Body of pancreas (tissue), 4 donors: Measurements from ENCODE around the gene SOX13. TPM values are rescaled to one million over a fixed set of nuclear protein-coding genes. Genes with fewer than 3 reads are reported as not detected.

Experiments used
- ATAC-seq: fragments of 150-250 bp; one replicate; pipeline ENCODE4 v1.9.1; 2016
- DNase-seq, 4 donors: peaks; one replicate each; pipeline ENCODE4 v3.0.0-alpha.2; 2019
- H3K27ac ChIP-seq, 4 donors: fragments of 200-600 bp; sonication (generic); 1 replicate in 3 of 4; 2 replicates in 1 of 4; pipeline versions ENCODE4 v1.5.1 to v1.6.1; 2016 to 2019; ENCODE audit warnings: mild to moderate bottlenecking in 1 of 4, mixed read lengths in 1 of 4, moderate library complexity in 1 of 4
- H3K27me3 ChIP-seq, 2 donors: fragments of 200-600 bp; sonication (generic); one replicate each; pipeline ENCODE4 v1.6.0; 2016; ENCODE audit warnings: mild to moderate bottlenecking in 1 of 2
- H3K36me3 ChIP-seq, 2 donors: fragments of 200-600 bp; sonication (generic); replicated peaks in 1 of 2; 2 replicates each; pipeline ENCODE4 v1.5.1; 2016; ENCODE audit warnings: low read depth in 2 of 2; ENCODE audit not compliant: insufficient read depth in 1 of 2
- H3K4me1 ChIP-seq: fragments of 200-600 bp; sonication (generic); one replicate; pipeline ENCODE4 v1.6.0; 2016
- H3K4me3 ChIP-seq, 2 donors: fragments of 200-600 bp; sonication (generic); 1 replicate in 1 of 2; 2 replicates in 1 of 2; pipeline ENCODE4 v1.5.1; 2016 to 2019
- H3K9me3 ChIP-seq, 3 donors: fragments of 200-600 bp; sonication (generic); 1 replicate in 2 of 3; 2 replicates in 1 of 3; pipeline ENCODE4 v1.5.1; 2016
- CTCF ChIP-seq, 7 experiments: fragments of 450-650 bp in 4 of 7; fragments of 200-600 bp in 3 of 7; sonication (generic) in 3 of 7; IDR thresholded peaks; one replicate each; pipeline ENCODE4 v1.5.1; 2016 to 2019; ENCODE audit warnings: antibody characterized with exemption in 7 of 7
- POLR2A ChIP-seq, 3 donors: fragments of 450-650 bp; IDR thresholded peaks; one replicate each; pipeline ENCODE4 v1.6.1; 2016; ENCODE audit warnings: antibody characterized with exemption in 3 of 3, mild to moderate bottlenecking in 2 of 3
- WGBS, 2 donors: methylation state at CpG; one replicate each; pipeline ENCODE4 v1.1.5; 2017; 5-methylcytosine and 5-hydroxymethylcytosine counted together
- intact Hi-C: fragments of 100-400 bp; cut with DNase I; formaldehyde crosslinking; loops from one replicate; pipeline ENCODE4 v1.15.1; 2023
- total RNA-seq, 2 donors: library from RNA; depleted of rRNA; stranded (reverse); fragments of >200 nt; gene quantifications; one replicate each; pipeline ENCODE4 v1.1.0, GENCODE V29; 2016

SOX13 gene
- total RNA-seq, 2 donors from 2014 or later = 29.6 to 37.2 TPM

- WGBS, 2 donors = 50 to 60% methylated on average over 5 to 11 of the region's 11 CpGs
- Histone ChIP-seq H3K27me3 (no peaks in the 10 kb centered on the region), H3K9me3 (no peaks in the 10 kb centered on the region), H3K36me3 (no peaks in the 10 kb centered on the region), H3K4me1 (no peaks in the 10 kb centered on the region), H3K4me3 (no peak overlapping the region), H3K27ac (no peak overlapping the region)
- TF ChIP-seq POLR2A (IDR thresholded peaks at IDR 0.05) (no peak), CTCF (IDR thresholded peaks at IDR 0.05) (no peak)
- intact Hi-C loops = no loop called here
- ATAC-seq (no peak), DNase-seq (no peak)
Observed at GRCh38 chr1:204031098-204031710, 41.7 kb upstream of the SOX13 start.

GRCh38 chr1:204032642-204033235 lies 40.2 kb upstream of the SOX13 start:
- WGBS, 2 donors = 63 to 74% methylated on average over 4 of the region's 4 CpGs
- Histone ChIP-seq H3K27ac (no peak overlapping the region), H3K4me1 (no peaks in the 10 kb centered on the region), H3K4me3 (no peak overlapping the region), H3K9me3 (no peaks in the 10 kb centered on the region), H3K36me3 (no peaks in the 10 kb centered on the region), H3K27me3 (no peaks in the 10 kb centered on the region)
- intact Hi-C loops = no loop called here
- ATAC-seq = no peak
- DNase-seq = no peak
- TF ChIP-seq CTCF (IDR thresholded peaks at IDR 0.05) (no peak), POLR2A (IDR thresholded peaks at IDR 0.05) (no peak)

- ATAC-seq (no peak), DNase-seq (no peak)
- H3K27me3 ChIP-seq = no peaks in the 10 kb centered on the region
- H3K9me3 ChIP-seq = no peaks in the 10 kb centered on the region
- intact Hi-C loops = no loop called here
- no peak overlapping the region for H3K27ac ChIP-seq
- 47 to 56% methylated on average over 1 of the region's 1 CpG for WGBS, 2 donors
- TF ChIP-seq POLR2A (IDR thresholded peaks at IDR 0.05) = no peak
- TF ChIP-seq CTCF (IDR thresholded peaks at IDR 0.05) = no peak
- no peak overlapping the region for H3K4me3 ChIP-seq
- no peaks in the 10 kb centered on the region for H3K36me3 ChIP-seq
- H3K4me1 ChIP-seq = no peaks in the 10 kb centered on the region
Observed at GRCh38 chr1:204033306-204033705, 39.6 kb upstream of the SOX13 start.

- Histone ChIP-seq H3K27ac (no peak overlapping the region), H3K27me3 (no peaks in the 10 kb centered on the region), H3K4me1 (no peaks in the 10 kb centered on the region), H3K9me3 (no peaks in the 10 kb centered on the region), H3K36me3 (no peaks in the 10 kb centered on the region), H3K4me3 (no peak overlapping the region)
- no peak for DNase-seq
- TF ChIP-seq CTCF (IDR thresholded peaks at IDR 0.05) (no peak), POLR2A (IDR thresholded peaks at IDR 0.05) (no peak)
- intact Hi-C loops = no loop called here
- no peak for ATAC-seq
- WGBS, 2 donors = 64 to 66% methylated on average over 14 of the region's 14 CpGs
Observed at GRCh38 chr1:204036882-204037655, 35.8 kb upstream of the SOX13 start.
